Trophoblast cell (in vitro differentiated cells and primary cell): ENCODE measurements around the gene PRRX1. TPM values are rescaled to one million over a fixed set of nuclear protein-coding genes. Genes with fewer than 3 reads are reported as not detected.

Experiments used
- DNase-seq, 2 donors: peaks; one replicate each; pipeline ENCODE4 v3.0.0-alpha.2; 2016
- H2AFZ ChIP-seq: 2 replicates; pipeline ENCODE4 v1.6.1; 2013; ENCODE audit warnings: low read length, moderate library complexity, mild to moderate bottlenecking; ENCODE audit not compliant: insufficient read depth, poor library complexity
- H2AK5ac ChIP-seq: 2 replicates; pipeline ENCODE4 v1.6.1; 2013; ENCODE audit warnings: mild to moderate bottlenecking, low read length
- H2BK120ac ChIP-seq: 2 replicates; pipeline ENCODE4 v1.6.1; 2013; ENCODE audit warnings: low read length, mild to moderate bottlenecking, moderate library complexity; ENCODE audit not compliant: insufficient read depth, poor library complexity
- H2BK12ac ChIP-seq: 2 replicates; pipeline ENCODE4 v1.6.1; 2013; ENCODE audit warnings: mild to moderate bottlenecking, low read length, moderate library complexity
- H2BK5ac ChIP-seq: 2 replicates; pipeline ENCODE4 v1.6.1; 2013; ENCODE audit warnings: low read length, low read depth, moderate library complexity, mild to moderate bottlenecking; ENCODE audit not compliant: poor library complexity
- H3K14ac ChIP-seq: 2 replicates; pipeline ENCODE4 v1.6.1; 2013; ENCODE audit warnings: mild to moderate bottlenecking, low read length
- H3K18ac ChIP-seq: 2 replicates; pipeline ENCODE4 v1.6.1; 2013; ENCODE audit warnings: mild to moderate bottlenecking, low read length
- H3K23ac ChIP-seq: 2 replicates; pipeline ENCODE4 v1.6.1; 2013; ENCODE audit warnings: low read length
- H3K27ac ChIP-seq: 2 replicates; pipeline ENCODE4 v1.5.1; 2013; ENCODE audit warnings: low read depth, mild to moderate bottlenecking, inconsistent platforms, low read length, moderate library complexity
- H3K27me3 ChIP-seq: 2 replicates; pipeline ENCODE4 v1.6.1; 2013; ENCODE audit warnings: inconsistent platforms, mild to moderate bottlenecking, low read length, moderate library complexity; ENCODE audit not compliant: insufficient read depth
- H3K36me3 ChIP-seq, 2 experiments: 1 replicate in 1 of 2; 2 replicates in 1 of 2; pipeline ENCODE4 v1.6.1; 2013; ENCODE audit warnings: low read length in 2 of 2, mild to moderate bottlenecking in 2 of 2, moderate library complexity in 1 of 2; ENCODE audit not compliant: insufficient read depth in 2 of 2, control insufficient read depth in 1 of 2
- H3K4ac ChIP-seq: 2 replicates; pipeline ENCODE4 v1.6.1; 2013; ENCODE audit warnings: low read depth, mild to moderate bottlenecking, low read length, moderate library complexity
- H3K4me1 ChIP-seq, 2 experiments: 1 replicate in 1 of 2; 2 replicates in 1 of 2; pipeline ENCODE4 v1.6.1; 2013; ENCODE audit warnings: low read length in 2 of 2, mild to moderate bottlenecking in 2 of 2, moderate library complexity in 1 of 2; ENCODE audit not compliant: insufficient read depth in 2 of 2, control insufficient read depth in 1 of 2
- H3K4me2 ChIP-seq: 2 replicates; pipeline ENCODE4 v1.6.1; 2013; ENCODE audit warnings: inconsistent platforms, mild to moderate bottlenecking, low read length, moderate library complexity
- H3K4me3 ChIP-seq: 2 replicates; pipeline ENCODE4 v1.5.1; 2013; ENCODE audit warnings: mild to moderate bottlenecking, low read depth, low read length, inconsistent platforms
- H3K79me1 ChIP-seq: one replicate; pipeline ENCODE4 v1.6.1; 2013; ENCODE audit warnings: low read length
- H3K79me2 ChIP-seq: 2 replicates; pipeline ENCODE4 v1.6.1; 2013; ENCODE audit warnings: low read length, mild to moderate bottlenecking; ENCODE audit not compliant: control insufficient read depth, insufficient read depth, poor library complexity
- H3K9ac ChIP-seq: 2 replicates; pipeline ENCODE4 v1.6.1; 2013; ENCODE audit warnings: mild to moderate bottlenecking, low read length
- H3K9me3 ChIP-seq: 2 replicates; pipeline ENCODE4 v1.6.1; 2013; ENCODE audit warnings: low read depth, mild to moderate bottlenecking, control low read depth, inconsistent platforms, low read length; ENCODE audit not compliant: insufficient read depth
- H4K12ac ChIP-seq: 2 replicates; pipeline ENCODE4 v1.6.1; 2013; ENCODE audit warnings: low read depth, mild to moderate bottlenecking, low read length, moderate library complexity
- H4K8ac ChIP-seq: 2 replicates; pipeline ENCODE4 v1.6.1; 2013; ENCODE audit warnings: low read depth, mild to moderate bottlenecking, low read length, moderate library complexity
- H4K91ac ChIP-seq: one replicate; pipeline ENCODE4 v1.6.1; 2013; ENCODE audit warnings: low read depth, mild to moderate bottlenecking, low read length, moderate library complexity
- WGBS: extraction: QIAGEN DNeasy Blood & Tissue Kit; methylation state at CpG from one replicate; pipeline ENCODE4 v1.1.7; 2013; ENCODE audit warnings: missing lambda C conversion rate; ENCODE audit not compliant: insufficient read length, insufficient coverage; ENCODE audit errors: extremely low coverage; 5-methylcytosine and 5-hydroxymethylcytosine counted together
- polyA plus RNA-seq: library from polyadenylated mRNA; stranded (reverse); fragments of 200-250 nt; gene quantifications from 2 replicates; pipeline ENCODE4 v1.2.3, GENCODE V29; 2013

The PRRX1 gene
- 0.24 and 0.37 TPM in 2 replicates for polyA plus RNA-seq

DNA sequence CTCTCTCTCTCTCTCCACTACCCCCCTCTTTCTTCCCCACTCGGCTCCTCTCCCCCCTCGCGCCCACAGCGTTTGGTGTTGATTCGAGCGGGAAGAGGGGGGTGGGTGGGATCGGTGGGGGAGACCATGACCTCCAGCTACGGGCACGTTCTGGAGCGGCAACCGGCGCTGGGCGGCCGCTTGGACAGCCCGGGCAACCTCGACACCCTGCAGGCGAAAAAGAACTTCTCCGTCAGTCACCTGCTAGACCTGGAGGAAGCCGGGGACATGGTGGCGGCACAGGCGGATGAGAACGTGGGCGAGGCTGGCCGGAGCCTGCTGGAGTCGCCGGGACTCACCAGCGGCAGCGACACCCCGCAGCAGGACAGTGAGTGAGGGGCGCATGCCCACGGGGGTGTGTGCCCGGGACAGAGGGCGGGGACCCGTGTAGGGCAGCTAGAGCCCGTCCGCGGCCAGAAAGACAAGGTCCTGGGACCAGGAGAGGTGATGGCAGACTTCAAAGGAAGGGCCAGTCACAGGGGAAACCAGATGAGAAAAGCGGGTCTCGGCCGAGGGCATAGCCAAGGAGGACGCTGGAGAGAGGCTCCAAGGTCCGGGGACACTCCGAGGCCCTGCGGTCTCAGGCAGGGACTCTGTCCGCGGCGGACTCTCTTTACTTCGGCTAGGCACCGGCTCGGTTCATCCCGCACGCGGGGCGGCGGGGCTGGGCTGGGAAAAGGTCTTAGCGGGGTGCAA is at the start of gene PRRX1:
Gene PRRX1 (plus strand): TSS at position 39 of the 735 bp plus-strand sequence. CDS start 88 bp downstream, at position 127.
- Histone ChIP-seq H4K8ac (no peak within 1 kb of the TSS), H4K12ac (no peak within 1 kb of the TSS), H2AK5ac (no peak within 1 kb of the TSS), H3K4me1 (peaks cover 12 to 14% of the 10 kb centered on the region in 2 experiments), H2BK12ac (no peak within 1 kb of the TSS), H2BK5ac (no peak within 1 kb of the TSS), H3K14ac (no peak within 1 kb of the TSS), H2AFZ (peak within 1 kb of the TSS; percentile 10), H2BK120ac (no peak within 1 kb of the TSS), H3K27ac (no peak within 1 kb of the TSS), H3K4me2 (peak within 1 kb of the TSS; percentile 65), H3K4me3 (peak within 1 kb of the TSS; percentile 63), H3K27me3 (peaks cover 88% of the 10 kb centered on the region), H3K18ac (no peak within 1 kb of the TSS), H3K4ac (no peak within 1 kb of the TSS), H3K79me1 (no peaks in the 10 kb centered on the region), H3K9me3 (peaks cover 12% of the 10 kb centered on the region), H3K9ac (no peak within 1 kb of the TSS), H4K91ac (no peak within 1 kb of the TSS), H3K79me2 (no peaks in the 10 kb centered on the region), H3K23ac (no peak within 1 kb of the TSS), H3K36me3 (no peaks in the 10 kb centered on the region)
- WGBS = no CpG with 5 or more reads among the region's 56 CpGs
- no peak for DNase-seq

DNA sequence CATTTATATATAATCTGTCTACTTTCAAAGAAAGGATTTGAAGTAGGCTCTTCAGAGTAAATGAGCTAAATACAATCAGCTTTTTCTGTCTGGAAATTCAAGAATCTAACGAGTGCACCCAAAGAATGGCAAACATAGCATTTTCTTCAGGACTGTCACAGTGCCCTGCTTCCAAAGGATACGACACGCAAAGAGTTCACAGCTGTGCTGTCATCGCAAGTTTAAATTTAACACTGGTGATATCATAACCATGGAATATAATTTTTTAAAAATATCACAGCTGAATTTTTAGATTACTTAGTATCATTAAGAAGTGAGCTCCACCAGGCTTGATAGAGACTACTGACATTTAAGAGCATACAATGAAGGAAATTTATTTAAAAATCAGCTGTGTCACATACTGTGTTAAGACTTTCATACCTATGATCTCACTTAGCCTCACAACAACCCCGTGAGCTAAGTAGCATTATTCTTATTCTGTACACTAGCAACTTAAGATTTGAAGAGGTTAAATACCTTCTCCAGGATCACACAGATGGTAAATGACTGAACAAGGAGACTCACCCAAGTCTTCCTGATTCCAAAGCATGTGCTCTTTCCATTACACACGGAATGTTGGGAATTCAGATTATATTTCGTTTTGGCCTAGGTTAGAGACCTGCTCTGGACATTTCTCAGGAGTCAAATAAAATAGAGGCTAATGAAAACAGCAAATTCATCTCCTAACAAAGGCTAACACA is 46.2 kb upstream of the PRRX1 start:
- Histone ChIP-seq H3K79me1 (no peaks in the 10 kb centered on the region), H4K91ac (no peak overlapping the region), H3K4me1 (no peaks in the 10 kb centered on the region), H3K18ac (no peak overlapping the region), H3K9me3 (no peaks in the 10 kb centered on the region), H2AFZ (no peak overlapping the region), H3K14ac (no peak overlapping the region), H2AK5ac (no peak overlapping the region), H3K27ac (no peak overlapping the region), H2BK120ac (no peak overlapping the region), H3K23ac (no peak overlapping the region), H3K36me3 (no peaks in the 10 kb centered on the region), H3K79me2 (no peaks in the 10 kb centered on the region), H2BK5ac (no peak overlapping the region), H3K4me3 (no peak overlapping the region), H4K8ac (no peak overlapping the region), H2BK12ac (no peak overlapping the region), H3K9ac (no peak overlapping the region), H3K27me3 (no peaks in the 10 kb centered on the region), H3K4me2 (no peak overlapping the region), H4K12ac (no peak overlapping the region), H3K4ac (no peak overlapping the region)
- no CpG with 5 or more reads among the region's 7 CpGs for WGBS
- peak in 1 of 2 donors; percentile 2 for DNase-seq

DNA sequence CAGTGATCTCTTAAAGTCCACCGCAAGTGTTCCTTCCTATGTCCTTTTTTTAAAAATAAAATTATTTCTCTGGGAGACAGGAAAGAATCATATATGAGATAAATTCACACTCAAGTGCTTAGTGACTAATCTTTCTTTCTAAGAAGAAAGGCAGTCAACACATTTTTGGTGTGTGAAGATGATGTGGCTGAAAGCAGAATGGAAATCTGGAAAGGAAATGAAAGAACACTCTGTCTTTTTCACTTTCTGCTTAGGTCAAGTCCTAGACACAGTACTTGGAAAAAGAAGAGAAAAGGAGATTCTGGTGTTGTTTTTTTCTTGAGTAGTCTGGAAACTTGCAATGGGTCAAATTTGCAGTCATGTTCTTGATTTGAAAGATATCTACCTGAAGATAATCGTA is 45.5 kb upstream of the PRRX1 start:
- no peak for DNase-seq
- Histone ChIP-seq H3K79me1 (no peaks in the 10 kb centered on the region), H4K12ac (no peak overlapping the region), H2AFZ (no peak overlapping the region), H2BK120ac (no peak overlapping the region), H3K36me3 (no peaks in the 10 kb centered on the region), H2BK5ac (no peak overlapping the region), H3K4me1 (no peaks in the 10 kb centered on the region), H3K14ac (no peak overlapping the region), H3K18ac (no peak overlapping the region), H4K91ac (no peak overlapping the region), H3K79me2 (no peaks in the 10 kb centered on the region), H2AK5ac (no peak overlapping the region), H3K4me2 (no peak overlapping the region), H3K9me3 (no peaks in the 10 kb centered on the region), H3K9ac (no peak overlapping the region), H3K4me3 (no peak overlapping the region), H3K4ac (no peak overlapping the region), H4K8ac (no peak overlapping the region), H2BK12ac (no peak overlapping the region), H3K27me3 (no peaks in the 10 kb centered on the region), H3K27ac (no peak overlapping the region), H3K23ac (no peak overlapping the region)
- whole genome bisulfite sequencing = no CpG with 5 or more reads among the region's 2 CpGs

DNA sequence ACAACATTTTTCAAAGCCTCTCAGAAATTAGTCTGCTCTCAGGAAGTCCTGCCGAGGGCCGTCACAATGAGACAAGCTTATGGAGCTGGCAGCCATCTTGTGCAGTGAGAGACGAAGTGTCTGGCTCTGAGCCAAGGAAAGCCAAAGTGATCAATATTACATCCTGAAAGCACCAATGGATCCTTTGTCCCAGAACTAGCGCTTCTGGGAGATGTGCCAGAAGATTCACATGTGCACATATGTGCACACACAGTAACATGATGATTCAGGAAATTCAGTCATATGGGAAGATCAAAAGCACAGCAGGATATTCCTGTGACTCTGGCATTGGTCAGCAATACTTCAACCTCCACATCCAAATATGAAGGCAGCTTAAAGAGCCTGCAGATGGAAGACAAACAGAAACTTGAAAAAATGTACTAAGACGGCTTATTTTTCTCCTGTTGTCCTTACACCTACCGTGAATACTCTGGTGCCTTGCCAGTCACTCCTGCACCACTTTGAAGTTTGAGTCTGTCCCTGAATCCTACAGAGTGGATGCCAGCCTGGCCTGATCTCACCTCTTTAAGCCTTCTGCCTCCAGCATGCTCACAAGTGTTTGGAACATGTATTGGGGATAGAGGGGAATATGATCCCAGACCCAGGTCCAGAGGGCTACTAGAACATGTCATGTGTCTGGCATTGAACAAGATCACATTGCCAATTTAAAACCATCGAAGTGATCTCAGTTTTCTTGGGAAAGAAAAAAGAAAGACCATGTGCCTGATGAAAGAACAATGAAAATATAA is 44.5 kb upstream of the PRRX1 start:
- H3K79me2 ChIP-seq = no peaks in the 10 kb centered on the region
- WGBS = no CpG with 5 or more reads among the region's 7 CpGs
- no peak overlapping the region for H3K23ac ChIP-seq
- H3K27me3 ChIP-seq = no peaks in the 10 kb centered on the region
- H3K4me2 ChIP-seq = no peak overlapping the region
- DNase-seq = no peak
- no peak overlapping the region for H3K4me3 ChIP-seq
- peak overlapping the region; percentile 13 for H2BK5ac ChIP-seq
- no peak overlapping the region for H3K9ac ChIP-seq
- H2BK120ac ChIP-seq = no peak overlapping the region
- no peak overlapping the region for H2AFZ ChIP-seq
- H2AK5ac ChIP-seq = no peak overlapping the region
- H3K79me1 ChIP-seq = no peaks in the 10 kb centered on the region
- no peak overlapping the region for H4K12ac ChIP-seq
- no peaks in the 10 kb centered on the region for H3K36me3 ChIP-seq
- H3K9me3 ChIP-seq = no peaks in the 10 kb centered on the region
- no peaks in the 10 kb centered on the region for H3K4me1 ChIP-seq
- no peak overlapping the region for H4K91ac ChIP-seq
- no peak overlapping the region for H2BK12ac ChIP-seq
- H3K4ac ChIP-seq = no peak overlapping the region
- H3K14ac ChIP-seq = no peak overlapping the region
- no peak overlapping the region for H3K27ac ChIP-seq
- H3K18ac ChIP-seq = no peak overlapping the region
- no peak overlapping the region for H4K8ac ChIP-seq
